NCI-H446 treated with DMSO at 0.1 percent for 48 hours (cell line): Measurements from ENCODE around the gene CDH4.

Source experiments
- DNase-seq: peaks from one replicate; lab custom pipeline; 2025; lab: John Stamatoyannopoulos, UW

Gene CDH4

GRCh38 chr20:61810066-61810737, 558.1 kb downstream of the CDH4 start:
- no peak for DNase-seq

GRCh38 chr20:61810738-61811135, 558.7 kb downstream of the CDH4 start:
- DNase-seq, result no peak

- DNase-seq, result no peak
These were observed 559.1 kb downstream of the CDH4 start for GRCh38 chr20:61811166-61811565.

- DNase-seq, result no peak
These were observed 560.2 kb downstream of the CDH4 start for GRCh38 chr20:61812121-61812844.

- DNase-seq, result no peak
These were observed 560.9 kb downstream of the CDH4 start for GRCh38 chr20:61812845-61813485.

- DNase-seq, result no peak
These were observed 561.7 kb downstream of the CDH4 start for GRCh38 chr20:61813791-61814190.

GRCh38 chr20:61814244-61814643, 562.2 kb downstream of the CDH4 start:
- DNase-seq, result no peak

- no peak for DNase-seq
These were observed 562.7 kb downstream of the CDH4 start for GRCh38 chr20:61814726-61815125.

GRCh38 chr20:61815176-61815575, 563.1 kb downstream of the CDH4 start:
- DNase-seq, result no peak

GRCh38 chr20:61815678-61816077, 563.6 kb downstream of the CDH4 start:
- no peak for DNase-seq

- no peak for DNase-seq
These were observed 564.8 kb downstream of the CDH4 start for GRCh38 chr20:61816606-61817460.

- DNase-seq, result no peak
These were observed 565.5 kb downstream of the CDH4 start for GRCh38 chr20:61817575-61817974.

- DNase-seq, result no peak
These were observed 566.9 kb downstream of the CDH4 start for GRCh38 chr20:61818746-61819573.

GRCh38 chr20:61819574-61819846, 567.4 kb downstream of the CDH4 start:
- no peak for DNase-seq

GRCh38 chr20:61819921-61820825, 568.1 kb downstream of the CDH4 start:
- DNase-seq, result no peak

GRCh38 chr20:61821735-61822134, 569.7 kb downstream of the CDH4 start:
- DNase-seq, result no peak

GRCh38 chr20:61822396-61822795, 570.3 kb downstream of the CDH4 start:
- no peak for DNase-seq

GRCh38 chr20:61823242-61823641, 571.2 kb downstream of the CDH4 start:
- DNase-seq, result no peak

GRCh38 chr20:61828891-61829290, 576.8 kb downstream of the CDH4 start:
- DNase-seq, result no peak

- no peak for DNase-seq
These were observed 577.5 kb downstream of the CDH4 start for GRCh38 chr20:61829526-61829925.
